GM19372 (cell line): Measurements from ENCODE around the gene NT5C1B.

Experiments
- ATAC-seq: cut with Tn5 transposase; IDR thresholded peaks from one replicate; pipeline ENCODE4 v1.9.1; 2021; ENCODE audit warnings: mild to moderate bottlenecking, low read depth, moderate library complexity; ENCODE audit not compliant: unreplicated experiment

Gene NT5C1B

DNA sequence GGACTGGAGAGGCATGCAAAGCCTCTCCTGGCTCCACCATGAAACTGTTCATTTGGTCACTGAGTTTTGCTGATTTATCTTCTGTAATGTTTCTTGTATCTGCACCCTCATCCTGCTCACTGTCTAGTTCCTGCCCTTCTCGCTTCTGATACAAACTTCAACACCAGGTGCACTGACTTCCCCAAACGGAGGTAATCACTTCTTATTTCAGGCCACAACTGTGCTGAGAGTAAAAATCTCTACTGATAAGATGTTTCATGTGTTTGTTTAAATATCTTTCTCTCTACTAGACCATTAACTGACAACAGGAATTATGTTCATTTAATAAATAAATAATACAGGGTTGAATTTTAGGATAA is 10.9 kb upstream of the NT5C1B start:
- no peak for ATAC-seq

DNA sequence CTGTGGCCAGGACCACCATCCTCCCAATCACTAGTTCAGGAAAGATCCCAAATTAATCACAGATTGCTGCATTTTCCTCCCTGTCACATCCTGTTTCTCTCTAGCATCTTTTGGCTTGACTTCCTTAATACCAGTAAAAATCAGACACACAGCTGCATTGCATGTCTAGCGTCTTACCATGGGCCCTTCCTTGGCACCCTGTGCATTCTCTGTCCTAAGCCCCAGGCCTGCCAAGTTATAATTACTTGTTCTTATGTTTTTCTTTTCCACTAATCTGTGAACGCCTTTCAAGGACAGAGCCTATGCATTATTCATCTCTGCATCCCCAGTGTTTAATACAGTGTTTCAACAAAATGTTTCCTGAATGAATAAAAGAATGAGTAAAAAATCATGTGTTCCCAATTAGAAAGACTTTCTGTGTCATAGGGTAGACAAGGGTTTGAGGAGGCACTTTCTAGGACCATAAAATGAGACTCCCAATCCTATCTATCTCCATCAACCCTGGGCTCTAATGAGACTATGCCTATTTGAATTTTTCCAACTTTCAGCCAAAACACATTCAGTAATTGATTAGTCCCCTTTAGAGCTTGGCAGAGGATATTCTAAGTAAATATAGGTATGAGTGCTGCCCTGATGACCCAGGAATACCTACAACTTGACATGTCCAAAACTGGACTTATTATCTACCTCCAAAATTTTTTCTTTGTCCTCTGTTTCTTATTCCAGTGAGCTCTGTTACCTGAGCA is 10.3 kb upstream of the NT5C1B start:
- ATAC-seq, result no peak

DNA sequence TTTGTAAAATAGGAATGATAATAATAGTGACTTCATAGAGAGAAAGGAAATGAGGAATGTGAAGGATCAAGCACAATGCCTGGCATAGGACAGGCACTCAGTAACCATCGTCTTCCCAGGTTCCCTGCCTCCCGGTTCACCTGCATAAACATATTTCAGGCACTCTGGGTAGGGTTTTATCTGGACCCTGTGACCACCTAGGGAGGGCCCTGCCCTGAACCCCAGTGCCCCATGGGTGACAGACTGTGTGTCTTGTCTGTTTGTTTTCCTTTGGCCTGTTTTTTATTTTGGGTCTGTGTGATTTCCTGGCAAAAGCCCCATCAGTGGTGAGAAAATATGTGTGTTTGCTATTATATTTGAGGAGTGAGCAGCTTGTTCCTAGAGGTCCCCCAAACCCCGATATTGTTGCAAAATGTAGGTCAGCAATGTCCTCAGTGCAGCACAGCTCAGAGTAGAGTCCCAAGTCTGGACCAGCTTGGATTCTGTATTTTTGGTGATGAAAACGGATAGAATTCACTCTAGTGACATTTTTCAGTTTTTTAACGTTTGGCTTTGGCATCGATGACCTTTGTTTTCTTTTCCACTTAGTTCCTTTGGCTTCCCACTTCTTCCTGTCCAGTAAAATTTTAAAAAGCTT is 9.6 kb upstream of the NT5C1B start:
- ATAC-seq, result no peak

DNA sequence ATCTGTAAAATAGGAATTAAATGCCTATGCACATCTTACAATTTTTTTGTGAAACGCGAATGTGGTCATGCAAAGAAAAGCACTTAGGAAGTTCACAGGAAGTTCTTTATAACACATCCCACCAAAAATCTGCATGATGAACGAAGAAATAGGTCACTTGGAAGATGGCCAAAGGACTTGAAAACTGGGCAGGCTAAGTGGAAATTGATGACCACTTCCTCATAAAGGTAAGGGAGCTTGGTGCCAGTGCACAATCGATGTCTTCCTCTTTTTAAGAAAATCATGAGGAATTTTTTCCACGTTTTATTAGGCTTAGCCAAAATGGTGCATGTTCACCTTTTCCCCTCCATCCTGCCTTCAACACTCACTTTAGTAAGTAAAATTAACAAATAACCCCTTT is 8.2 kb upstream of the NT5C1B start:
- no peak for ATAC-seq

DNA sequence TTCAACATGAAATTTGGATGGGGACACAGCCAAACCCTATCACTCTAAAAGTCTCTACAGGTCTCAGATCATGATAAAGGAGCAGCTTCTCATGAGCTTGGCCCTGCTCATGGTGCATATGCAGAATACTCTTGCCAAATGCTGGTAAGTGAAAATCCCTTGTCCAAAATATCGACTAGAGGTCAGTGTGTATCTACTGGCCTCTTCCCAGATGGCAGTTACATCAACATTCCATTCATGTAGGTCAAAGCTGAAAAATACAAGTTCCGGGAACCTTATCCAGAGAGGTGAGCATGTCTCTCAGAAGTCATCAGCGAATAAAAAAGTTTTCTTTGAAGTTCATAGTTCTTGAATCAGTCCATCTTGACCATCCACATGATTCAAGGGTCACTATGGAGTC is 7.6 kb upstream of the NT5C1B start:
- ATAC-seq, result no peak

DNA sequence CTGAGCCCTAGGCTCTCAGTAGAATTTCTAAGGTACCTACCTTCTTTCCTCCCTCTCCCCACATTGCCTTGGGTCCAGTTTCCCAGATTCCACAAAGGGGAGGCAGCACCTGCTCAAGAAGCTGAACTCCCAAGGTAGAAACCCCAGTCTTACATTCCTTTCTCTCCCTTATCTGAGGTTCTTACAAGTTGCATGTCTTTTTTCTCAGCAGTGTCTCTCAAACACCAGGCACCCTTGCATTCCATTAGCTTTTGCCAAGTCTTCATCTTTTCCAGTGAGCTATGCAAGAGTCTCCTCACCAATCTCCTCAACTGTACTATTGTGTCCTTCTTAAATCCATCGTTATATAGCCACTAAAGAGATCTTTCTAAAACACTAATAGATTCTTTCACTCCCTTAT is 4.1 kb upstream of the NT5C1B start:
- ATAC-seq, result no peak

DNA sequence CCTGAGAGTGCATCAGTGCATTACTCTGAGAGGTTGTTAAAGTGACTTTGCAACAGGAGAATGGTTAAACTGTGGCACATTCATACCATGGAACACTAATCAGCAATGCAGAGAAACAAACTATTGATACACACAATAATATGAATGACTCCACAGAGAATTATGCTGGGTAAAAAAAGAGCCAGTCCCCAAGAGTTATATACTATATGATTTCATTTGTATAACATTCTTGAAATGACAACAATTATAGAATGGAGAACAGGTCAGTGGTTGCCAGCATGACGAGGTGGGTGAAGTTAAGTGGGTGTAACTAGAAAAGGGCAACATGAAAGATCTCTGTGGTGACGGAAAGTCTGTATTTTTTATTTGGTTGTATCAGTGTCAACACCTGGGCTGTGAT is 3.0 kb upstream of the NT5C1B start:
- ATAC-seq, result no peak

DNA sequence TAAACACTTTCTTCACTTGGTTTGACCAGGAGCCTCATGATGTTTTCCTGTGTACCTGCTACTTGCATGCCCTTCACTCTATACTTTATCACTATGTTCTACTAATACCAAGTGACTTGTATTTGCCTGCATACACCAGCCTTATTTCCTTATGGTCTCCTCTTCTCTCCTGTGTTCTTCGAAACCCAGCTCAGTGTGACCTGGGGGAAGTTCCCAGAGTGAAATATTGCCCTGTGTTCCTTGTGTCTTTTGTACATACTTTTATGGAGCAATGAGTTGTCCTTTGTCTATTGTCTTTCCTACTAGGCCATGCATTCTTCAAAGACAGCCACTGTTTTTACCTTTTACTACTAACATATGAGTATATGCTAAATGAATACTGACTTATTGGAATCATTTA is 567 bp downstream of the NT5C1B start:
- no peak for ATAC-seq

DNA sequence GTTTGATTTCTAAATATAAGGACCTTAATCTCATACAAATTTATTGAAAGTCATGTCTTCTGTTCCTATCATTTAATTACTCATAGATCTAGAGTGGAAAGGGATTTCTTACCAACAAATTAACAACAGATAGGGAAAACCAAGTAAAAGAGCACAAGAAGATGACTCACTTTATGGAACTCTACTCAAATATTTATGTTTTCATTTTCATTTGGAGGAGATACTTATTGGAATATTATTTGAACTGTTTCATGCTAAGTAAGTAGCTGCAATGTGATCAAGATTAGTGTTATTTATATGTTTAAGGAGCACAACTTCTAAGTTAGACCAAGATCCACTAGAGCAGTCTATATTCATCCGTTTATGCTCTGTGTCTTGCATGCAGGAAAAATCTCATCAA is 1.3 kb downstream of the NT5C1B start:
- no peak for ATAC-seq

DNA sequence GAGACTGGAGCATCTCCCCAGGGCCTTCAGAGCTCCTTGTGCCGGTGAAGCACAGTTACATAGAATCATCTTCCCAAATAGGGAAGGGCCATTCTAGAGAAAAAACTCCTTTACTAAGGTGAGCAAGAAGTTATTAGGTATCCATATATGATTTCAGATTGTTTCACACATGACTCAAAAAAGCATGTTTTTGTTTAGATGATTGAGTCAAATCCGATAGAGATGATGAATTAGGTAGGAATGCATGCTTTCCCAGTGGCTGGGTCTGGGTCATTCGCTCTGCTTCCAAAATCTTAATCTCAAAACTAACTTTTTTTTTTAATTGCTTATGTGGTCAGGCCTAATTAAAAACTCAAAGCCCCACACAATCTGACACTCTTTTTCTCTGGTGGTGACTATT is 3.8 kb downstream of the NT5C1B start:
- ATAC-seq, result no peak

DNA sequence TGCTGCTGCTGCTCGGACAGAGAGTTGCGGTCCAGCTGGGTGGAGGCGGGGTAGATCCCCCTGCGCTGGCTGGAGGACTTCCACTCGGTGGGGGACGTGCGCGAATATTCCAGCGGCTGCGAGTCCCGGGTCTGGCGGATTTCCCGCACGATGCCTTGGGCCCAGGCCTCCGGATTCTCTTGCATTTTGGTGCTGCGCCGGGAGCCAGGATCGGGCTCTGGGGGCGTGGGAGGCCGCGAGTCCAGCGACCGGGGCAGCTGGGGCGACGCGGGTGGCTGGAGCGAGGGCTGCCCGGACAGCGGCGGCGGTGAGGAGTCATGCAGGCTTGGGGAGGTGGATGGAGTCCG is 4.8 kb downstream of the NT5C1B start:
- ATAC-seq, result no peak

DNA sequence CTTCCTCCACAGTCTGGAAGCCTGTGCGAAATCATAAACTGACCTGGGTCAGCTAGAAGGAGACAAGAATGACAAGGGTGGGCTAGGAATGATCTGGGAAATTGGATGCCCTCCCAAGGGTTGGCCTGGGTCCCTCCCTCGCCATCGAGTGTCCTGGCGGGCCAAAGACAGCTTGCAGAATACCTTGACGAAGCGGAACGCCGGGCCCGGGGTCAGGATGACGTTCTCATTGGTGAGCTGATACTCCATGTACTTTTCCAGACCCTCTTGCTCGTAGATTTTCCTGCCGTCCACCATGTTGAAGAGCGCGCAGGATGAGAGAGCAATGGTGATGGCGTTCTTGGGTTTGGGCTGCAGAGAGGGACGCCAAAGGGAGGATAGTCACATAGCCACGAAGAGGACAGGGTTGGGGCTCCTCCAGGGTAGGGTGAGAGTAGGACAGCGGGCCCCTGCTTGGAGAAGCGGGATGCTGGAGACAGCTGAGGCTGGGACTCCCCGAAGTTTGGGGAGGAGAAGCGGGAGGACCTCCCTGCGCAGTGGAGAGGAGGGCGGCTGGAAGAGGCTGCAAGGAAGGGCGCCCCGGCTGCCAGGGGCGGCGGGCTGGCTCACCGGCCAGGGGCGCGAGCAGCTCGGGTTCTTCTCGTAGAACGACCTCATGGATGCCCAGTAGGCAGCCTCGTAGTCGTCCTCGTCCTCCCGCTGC is 5.3 kb downstream of the NT5C1B start:
- ATAC-seq, result no peak

DNA sequence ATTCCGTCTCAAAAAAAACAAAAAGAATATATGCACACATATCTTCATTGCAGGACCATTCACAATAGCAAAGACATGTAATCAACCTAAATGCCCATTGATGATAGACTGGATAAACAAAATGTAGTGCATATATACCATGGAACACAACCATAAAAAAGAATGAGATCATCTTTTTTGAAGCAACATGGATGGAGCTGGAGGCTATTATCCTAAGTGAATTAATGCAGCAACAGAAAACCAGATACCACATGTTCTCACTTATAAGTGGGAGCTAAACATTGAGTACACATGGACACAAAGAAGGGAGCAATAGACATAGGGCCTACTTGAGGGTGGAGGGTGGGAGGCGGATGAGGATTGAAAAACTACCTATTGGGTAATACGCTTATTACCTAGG is 8.8 kb downstream of the NT5C1B start:
- no peak for ATAC-seq

DNA sequence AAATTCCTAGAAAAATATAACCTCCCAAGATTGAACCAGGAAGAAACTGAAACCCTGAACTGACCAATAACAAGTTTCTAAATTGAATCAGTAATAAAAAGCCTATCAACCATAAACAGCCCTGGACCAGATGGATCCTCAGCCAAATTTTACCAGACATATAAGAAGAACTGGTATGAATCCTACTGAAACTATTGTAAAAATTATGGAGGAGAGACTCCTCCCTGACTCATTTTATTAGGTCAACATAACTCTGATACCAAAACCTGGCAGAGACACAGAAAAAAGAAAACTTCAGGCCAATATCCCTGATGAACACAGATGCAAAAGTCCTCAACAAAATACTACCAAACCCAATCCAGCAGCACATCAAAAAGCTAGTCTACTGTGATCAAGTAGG is 11.3 kb downstream of the NT5C1B start:
- ATAC-seq, result no peak

DNA sequence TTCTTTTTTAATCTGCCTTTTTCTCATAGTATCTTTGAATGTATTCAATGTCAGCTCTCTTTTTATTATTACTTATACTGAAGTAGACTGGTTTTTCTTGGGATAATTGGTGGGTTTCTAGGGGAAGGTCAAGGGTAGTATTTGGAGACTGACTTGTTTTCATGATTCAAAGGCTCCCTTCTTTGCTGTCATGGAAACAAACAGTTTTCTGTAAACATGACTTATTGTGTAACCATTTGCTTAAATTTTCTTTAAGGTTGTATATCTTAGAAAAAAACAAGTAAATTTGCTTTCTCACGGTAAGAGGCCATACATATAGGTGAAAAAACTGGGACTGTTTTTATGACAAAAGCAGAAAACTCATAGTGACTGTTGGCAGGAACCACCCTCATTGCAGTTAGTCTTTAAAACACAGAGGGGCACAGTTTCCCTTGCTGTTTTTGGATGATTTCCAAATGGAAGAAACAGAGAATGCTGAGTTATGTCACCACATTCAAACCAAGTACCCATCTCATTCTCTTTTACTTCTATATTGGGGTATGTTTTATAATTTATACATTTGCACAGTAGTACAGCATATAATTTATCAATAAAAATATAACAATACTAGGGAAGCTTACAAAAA is 23.1 kb downstream of the NT5C1B start:
- ATAC-seq, result no peak

DNA sequence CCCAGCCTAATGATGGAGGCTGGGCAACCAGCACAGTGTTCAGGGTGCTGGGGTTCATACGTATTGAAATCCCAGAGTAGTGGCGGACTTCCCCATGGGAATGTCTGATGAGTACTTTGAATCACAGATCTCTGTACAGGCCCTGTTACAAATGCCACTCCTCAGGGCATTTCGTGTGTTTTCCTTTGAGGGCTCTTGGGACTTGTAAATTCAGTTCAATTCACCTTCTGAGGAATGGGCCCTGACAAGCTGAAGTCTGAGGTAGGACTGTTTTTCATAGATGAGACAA is 28.6 kb downstream of the NT5C1B start:
- ATAC-seq, result peak; percentile 0

DNA sequence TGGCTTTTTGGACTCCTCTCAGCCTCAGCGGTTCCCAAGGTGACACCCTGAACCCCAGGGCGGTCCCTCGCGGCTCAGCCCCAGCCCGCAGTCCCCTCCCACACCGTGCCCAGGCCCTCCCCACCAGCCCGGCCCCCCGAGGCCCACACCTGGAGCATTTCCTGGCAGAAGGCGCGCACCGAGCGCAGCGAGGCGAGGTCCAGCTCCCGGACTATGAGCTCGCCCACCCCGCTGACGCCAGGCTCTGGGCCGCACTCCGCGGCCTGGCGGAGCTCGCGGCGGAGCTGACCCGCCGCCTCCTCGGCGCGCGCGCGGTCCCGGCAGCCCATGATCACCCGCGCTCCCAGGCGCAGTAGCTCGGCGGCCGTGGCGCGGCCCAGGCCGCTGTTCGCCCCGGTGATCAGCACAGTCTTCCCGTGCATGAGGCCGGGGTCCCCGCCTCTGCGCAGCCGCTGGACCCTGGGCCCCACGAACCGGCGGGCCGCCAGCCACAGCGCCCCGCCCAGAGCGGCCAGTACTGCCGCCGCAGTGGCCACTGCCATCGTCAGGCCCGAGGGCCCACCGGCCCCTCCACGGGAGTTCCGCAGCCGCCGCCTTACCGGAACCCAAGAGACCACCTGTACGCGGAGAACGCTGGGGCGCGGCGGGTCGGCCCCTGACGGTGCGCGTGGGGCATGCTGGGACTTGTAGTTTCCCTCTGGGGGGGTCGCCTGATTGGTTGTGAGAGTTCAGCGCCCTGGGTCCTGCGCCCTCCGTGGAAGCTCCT is 29.2 kb downstream of the NT5C1B start, which contains the start of gene RDH14:
RDH14 (minus strand) TSS at position 623 of the 766 bp plus-strand sequence; CDS start at position 542, 81 bp downstream.
- ATAC-seq, result peak; percentile 93

DNA sequence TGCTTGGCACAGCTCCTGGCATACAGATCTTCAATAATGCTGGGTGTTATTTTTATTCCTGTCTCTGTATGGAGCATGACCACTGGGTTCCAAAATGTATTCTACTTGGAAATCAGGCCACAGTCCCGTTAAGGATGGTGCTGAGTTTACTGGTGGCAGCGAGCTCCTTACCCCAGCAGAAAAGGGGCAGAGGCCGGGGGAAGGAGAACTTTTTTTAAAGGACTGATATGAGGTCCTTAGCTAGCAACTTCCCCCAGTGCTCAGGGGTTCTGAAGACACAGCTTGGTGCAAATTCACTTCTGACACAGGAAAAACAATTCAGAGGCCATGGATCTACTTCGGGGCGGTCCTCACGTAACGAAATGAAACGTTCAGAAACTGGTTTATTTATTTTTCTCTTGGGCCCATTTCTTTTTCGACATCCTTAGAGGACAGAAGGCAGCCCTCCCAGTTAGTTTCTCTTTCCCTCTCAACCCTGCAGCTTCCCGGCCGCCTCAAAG is 29.8 kb downstream of the NT5C1B start:
- no peak for ATAC-seq

DNA sequence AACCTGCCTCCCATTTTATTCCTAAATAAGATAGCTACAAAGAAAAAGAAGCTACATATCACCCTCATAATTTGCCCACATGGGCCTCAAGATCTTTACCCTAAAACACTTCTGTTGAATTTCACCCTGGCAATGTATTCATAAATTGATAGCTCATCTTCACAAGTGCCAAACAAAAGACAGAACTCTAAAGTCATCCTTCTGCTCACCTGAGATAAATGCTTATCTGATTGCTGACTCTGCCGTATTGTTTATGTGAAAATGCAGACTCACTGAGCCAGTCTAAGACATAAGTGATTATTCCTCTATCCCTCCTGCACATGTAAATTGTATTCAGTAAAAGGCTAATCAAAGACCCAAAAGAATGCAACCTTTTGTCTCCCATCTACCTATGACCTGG is 30.9 kb downstream of the NT5C1B start:
- ATAC-seq, result no peak

DNA sequence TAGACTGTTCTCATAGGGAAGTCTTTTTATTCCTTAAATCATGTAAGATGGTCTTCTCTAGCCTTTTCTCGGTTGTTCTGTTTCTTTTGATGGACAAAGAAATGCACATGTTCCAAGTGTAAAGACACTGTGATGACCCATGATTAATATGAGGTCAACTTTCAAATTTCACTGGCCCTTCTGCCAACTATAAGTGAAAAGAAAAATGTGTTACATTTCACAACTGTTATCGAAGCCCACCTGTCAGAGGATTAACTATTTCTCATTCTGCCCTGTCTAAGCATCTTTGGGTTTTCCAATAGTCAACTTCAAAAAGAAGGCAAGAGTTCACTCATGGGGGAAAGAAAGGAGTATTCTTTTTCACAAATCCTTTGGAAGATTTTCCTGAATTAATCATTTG is 32.2 kb downstream of the NT5C1B start:
- ATAC-seq, result no peak
